NCI-H187 treated with DMSO at 0.1 percent for 48 hours (cell line): Measurements from ENCODE around the gene N4BP3.

Source experiments
- DNase-seq: peaks from one replicate; lab custom pipeline; 2025; lab: John Stamatoyannopoulos, UW

Gene N4BP3

DNA sequence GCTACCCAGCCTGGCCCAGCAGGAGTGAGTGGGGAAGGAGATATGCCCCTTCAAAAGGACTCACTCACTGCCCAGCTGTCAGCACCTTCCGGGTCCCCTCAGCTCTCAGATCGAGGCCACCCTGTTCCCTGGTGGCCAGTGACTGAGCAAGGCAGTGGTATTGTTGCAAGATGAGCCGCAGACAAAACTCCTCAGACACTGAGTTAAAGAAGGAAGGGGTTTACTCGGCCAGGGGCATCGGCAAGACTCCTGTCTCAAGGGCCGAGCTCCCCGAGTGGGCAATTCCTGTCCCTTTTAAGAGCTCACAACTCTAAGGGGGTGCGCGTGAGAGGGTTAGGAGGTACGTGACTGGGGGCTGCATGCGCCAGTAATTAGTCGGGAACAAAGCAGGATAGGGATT is 9.7 kb upstream of the N4BP3 start:
- no peak for DNase-seq

DNA sequence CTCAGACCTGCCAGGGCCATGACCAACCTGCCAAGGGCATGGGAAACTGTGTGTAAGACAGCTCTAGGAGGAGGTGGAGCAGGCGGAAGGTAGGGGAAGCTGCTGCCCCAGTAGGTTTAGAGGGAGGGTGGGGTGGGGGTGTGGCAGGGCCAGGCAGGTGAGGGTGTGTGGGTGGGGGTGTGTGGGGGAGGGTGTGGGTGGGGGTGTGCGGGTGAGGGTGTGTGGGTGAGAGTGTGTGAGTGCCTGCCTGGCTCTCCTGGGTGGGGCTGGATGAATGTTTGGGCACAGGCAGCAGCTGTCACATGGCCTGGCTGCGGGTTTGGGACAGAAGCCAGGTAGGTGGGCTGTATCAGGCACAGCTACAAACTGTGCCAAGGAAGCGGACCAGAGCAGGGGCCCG is 8.8 kb upstream of the N4BP3 start:
- no peak for DNase-seq

DNA sequence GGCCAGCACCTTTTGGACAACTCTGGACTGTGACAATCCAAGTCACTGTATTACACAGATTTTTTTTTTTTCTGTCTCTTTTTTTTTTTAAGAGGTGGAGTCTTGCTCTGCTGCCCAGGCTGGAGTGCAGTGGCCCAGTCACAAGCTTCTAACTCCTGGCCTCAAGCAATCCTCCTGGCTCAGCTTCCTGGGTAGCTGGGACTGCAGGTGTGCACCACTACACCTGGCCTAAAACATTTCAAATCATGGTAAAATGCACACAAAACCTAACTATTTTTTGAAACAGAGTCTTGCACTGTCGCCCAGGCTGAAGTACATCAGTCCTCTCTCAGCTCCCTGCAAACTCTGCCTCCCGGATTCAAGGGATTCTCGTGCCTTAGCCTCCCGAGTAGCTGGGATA is 7.2 kb upstream of the N4BP3 start:
- DNase-seq: no peak

DNA sequence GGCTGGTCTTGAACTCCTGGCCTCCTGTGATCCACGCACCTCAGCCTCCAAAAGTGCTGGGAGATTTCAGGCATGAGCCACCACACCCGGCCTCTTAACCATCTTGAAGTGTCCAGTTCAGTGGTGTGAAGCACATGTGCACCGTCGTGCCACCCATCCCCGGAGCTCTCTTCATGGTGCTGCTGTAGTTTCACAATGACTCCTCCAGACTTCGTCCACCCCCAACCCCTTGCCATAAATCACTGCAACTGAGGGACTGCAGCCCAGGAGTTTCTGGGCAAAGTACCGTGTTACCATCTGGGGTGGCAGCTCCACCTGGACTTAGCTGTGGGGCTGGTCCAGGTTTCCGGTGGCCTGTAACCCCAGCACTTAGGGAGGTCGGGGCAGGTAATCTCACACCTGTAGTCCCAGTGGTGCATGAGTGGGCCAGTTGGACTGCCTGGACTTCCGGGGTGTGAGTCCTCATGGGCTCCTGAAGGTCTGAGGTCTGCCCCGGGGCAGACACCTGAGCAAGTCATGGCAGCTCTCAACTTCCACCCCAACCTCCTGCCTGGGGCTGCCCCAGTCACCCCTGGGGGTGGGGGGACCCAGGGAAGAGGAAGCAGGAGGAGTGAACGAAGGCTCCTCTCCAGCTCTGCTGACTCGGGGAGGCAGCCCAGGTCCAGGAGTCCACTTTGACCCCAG is 6.6 kb upstream of the N4BP3 start:
- DNase-seq: no peak

DNA sequence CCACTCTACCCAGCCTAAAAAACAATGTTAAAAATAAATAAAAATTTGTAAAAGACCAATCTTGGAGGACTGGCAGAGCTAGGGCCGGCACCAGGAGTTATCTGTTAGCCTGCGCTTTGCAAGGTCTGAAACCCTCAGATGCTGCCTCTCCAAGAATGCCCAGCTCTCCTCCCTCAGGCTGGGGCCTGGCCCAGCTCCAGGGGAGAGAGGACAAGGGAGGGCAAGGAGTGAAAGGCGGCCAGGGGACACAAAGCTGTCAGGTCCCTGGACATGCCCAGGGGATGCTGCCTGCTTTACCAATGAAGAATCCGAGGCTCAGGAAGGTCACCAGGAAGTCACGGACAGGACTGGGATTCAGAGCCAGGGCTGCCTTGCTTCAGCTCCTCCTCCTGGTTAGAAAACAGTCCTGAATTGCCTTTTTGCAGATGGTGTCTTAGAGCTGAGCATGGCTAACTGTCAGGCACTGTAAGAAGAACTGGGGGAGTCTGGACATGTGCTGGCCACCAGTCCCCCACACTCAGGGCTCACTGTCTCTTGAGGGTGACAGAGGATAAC is 5.5 kb upstream of the N4BP3 start:
- no peak for DNase-seq

DNA sequence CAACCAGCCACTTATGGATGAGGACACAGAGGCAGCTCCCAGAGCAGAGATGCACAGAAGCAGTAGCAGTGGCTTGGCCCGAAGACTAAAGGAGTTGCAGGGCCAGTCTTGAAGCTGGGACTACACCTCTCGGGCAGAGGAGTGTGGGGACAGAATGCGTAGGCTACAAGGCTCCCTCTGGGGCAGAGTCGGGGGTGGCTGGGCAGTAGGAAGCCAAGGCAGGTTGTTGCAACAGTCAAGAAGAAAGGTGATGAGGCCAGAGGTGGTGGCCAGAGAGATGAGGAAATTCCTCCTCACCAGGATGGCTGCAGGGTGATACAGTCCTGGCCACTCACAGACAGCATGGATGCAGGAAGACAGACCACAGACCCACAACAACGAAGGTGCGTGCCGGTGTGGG is 4.9 kb upstream of the N4BP3 start:
- no peak for DNase-seq

DNA sequence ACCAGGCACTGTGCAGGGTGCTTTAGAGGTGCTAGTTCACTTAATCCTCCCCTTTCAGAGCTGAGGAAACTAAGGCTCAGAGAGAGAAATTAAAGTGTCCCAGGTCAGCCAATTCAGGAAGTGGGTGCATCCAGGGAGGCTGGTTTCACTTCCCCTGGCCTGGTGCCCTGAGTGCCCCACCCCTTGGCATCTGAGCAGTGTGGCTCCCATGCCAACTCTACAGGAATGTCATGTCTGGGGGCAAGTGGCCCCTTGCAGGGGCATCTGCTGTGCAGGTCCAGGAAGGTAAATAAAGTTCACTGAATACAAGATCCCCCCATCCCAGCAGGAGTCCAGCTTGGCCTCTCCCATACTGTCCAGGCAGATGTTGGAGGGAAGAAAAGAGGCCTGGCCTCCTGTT is 4.4 kb upstream of the N4BP3 start:
- no peak for DNase-seq

DNA sequence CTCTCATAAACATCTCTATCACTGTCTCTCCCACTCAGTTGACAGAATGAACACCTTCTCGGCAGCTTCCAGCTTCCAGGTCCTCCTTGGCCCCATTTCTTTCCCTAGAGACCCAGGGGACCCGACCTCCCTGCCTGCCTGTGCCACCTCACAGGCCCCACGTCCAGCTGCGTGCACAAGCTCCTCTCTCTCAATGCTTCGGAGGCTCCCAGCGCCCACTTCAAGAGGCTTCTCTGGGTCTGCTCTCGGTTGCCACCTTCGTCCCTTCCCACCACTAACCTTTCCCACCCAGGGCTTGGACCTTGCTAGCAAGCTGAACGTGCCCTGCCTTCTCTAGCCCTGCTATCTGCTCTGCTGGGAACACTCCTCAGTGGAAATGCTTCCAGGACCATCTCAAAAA is 2.8 kb upstream of the N4BP3 start:
- DNase-seq: no peak

DNA sequence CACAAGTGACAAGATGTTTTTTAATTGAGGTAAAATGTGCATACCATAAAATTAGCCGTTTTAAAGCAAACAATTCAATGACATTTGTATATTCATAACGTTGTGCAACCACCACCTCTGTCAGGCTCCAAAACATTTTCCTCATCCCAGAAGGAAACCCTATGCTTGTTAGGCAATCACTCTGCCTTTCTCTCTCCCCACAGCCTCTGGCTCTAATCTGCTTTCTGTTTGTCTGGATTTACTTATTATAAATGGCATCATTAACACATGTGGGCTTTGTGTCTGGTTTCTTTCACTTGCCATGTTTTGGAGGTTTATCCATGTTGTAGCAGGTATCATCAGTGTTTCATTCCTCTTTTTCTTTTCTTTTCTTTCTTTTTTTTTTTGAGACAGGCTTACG is 1.4 kb upstream of the N4BP3 start:
- no peak for DNase-seq

DNA sequence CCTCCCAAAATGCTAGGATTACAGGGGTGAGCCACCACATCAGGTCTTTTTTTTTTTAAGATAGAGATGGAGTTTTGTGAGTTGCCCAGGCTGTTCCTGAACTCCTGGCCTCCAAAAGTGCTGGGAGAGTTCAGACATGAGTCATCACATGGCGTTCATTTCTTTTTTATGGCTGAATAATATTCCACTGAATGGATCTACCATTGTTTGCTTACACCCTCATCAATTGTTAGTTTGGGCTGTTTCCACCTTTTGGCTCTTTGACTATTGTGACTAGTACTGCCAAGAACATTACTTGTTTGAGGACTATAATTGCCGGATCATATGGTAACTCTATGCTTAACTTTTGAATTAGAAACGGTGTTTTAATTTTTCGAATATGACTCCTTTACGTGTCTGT is 787 bp upstream of the N4BP3 start:
- DNase-seq: no peak

DNA sequence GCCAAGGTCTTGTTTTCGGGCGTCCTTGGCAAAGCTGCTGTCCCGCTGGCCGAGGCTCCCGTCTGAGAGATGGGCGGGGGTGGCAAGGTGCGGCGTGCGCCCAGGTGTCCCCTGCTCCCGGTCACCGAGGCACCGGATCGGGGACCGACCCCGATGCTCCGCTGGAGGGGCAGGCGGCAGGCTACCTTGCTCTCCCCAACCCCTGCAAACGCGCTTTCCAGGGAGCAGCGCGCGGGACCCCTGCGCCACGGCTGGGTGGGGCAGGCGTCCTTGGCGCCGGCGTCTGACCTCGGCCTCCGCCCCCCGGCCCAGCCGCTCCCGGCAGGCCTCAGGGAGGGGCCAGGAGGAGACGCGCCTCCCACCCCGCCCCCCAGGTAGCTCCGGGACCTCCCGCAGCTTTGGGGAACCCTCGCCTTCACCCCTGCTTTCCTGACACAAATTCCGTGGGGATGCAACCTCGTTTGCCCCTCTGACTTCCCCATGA is 551 bp downstream of the N4BP3 start:
- no peak for DNase-seq

DNA sequence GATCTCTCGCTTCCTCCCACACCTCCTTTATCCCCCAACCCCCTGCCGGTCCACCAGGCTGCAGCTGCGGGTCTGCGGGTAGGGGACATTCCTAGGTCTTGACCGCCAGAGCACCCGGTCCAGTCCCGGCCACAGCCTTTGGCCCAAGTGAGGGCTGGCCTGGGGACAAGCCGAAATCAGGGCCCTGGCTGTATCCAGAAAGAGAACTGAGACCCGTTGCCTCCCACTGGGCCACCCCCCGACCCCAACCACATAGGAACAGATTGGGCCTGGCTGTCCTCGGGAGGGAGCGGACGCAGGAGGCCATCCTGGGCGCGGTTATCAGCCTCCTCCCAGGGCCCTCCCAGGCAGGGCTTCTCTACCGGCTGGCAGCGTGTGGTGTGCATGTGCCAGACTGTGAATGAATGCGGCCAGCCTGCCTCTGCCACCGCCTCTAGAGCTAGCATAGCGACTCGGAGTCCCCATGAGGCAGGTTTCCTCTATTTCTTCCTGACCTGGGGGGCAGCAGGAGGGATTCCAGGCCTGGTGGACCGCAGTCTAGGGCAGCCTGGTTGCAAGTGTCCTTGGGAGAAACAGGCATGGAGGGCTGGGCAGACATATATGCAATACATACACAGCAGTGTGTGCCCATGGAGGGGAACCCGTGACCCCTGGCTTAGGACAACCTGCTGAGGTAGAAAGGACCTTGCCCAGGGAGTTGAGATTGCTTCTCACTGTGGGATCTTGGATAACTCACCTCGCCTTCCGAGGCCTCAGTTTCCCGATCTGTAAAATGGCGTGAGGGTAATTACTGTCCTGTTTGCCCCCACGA is 1.2 kb downstream of the N4BP3 start:
- no peak for DNase-seq

DNA sequence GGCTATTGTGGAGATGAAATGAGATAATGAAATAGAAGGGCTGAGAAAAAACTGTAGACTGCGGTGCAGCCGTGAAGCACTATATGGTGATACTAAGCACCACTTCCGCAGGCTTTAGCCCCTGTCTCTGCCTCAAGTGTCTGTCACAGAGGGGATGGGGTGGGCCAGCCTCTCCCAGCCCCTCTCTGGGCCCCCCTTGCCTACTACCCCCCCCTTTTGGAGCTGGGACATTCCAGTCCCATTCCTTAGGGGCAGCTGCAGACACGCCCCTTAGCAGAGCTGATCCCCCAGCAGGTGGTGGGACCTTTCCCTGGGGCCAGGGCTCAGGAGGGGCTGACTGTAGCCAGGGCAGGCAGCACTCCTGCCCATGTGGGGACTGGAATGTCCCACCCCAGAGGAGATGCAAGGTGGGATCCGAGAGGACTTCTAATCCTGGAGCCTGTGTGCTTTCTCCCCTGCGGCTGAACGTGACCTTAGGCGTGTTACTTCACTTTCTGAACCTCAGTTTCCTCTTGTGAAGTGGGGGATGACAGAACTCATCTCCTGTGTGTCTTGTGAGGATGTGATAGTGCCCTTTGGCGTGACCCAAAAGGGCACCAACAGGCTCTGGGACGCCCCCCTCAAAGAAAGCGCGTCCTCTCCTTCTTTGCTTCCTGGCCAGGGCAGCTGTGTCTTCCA is 1.9 kb downstream of the N4BP3 start:
- no peak for DNase-seq

DNA sequence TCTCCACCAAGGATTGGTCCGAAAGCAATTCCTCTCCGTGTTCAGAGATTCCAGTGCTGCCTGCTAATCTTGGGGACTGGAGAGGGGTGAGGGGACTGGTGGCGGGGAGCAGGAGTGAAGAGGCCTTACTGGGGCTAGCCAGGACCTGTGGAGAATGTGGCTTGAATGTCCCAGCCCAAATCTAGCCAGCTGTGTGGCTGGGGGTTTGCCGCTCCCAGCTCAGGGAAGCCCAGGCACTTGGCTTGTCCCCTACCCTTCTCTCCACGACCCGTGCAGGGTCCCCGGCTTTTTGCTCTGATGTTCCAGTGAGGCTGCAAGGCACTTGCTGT is 2.4 kb downstream of the N4BP3 start:
- no peak for DNase-seq

DNA sequence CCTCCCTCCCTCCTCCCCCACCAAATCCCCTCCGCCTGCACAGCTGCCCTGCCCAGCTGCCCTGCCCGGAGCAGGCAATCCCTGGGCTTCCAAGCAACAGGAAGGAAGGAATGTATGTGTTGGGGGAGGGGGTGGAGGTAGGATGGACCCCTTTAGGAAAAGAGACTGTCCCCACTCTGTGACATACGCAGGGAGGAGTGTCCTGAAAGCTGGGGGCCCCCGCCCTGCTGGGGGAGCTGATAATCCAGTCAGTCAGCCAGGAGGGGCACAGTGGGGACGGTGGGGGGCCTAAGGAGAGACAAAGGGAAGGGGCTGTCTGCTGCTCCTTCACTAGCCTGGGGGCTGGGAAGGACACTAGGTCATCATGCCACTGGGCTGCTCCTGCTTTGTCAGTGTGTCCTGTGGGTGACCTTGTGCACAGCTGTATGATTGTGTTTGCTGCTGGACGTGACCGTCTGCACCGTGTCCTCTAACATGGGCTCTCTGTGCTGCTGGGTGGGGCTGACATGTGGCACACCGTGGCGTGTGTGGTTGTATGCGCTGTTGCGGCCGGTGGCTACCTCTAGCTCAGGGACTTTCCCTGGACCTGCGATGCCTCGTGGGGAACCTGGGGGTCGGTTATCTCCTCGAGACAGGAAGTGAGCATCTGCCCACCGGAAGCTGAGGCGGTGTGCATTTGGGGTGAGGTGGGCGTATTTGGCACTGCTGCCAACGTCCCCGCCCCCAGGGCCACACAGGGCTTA is 3.0 kb downstream of the N4BP3 start:
- DNase-seq: no peak

DNA sequence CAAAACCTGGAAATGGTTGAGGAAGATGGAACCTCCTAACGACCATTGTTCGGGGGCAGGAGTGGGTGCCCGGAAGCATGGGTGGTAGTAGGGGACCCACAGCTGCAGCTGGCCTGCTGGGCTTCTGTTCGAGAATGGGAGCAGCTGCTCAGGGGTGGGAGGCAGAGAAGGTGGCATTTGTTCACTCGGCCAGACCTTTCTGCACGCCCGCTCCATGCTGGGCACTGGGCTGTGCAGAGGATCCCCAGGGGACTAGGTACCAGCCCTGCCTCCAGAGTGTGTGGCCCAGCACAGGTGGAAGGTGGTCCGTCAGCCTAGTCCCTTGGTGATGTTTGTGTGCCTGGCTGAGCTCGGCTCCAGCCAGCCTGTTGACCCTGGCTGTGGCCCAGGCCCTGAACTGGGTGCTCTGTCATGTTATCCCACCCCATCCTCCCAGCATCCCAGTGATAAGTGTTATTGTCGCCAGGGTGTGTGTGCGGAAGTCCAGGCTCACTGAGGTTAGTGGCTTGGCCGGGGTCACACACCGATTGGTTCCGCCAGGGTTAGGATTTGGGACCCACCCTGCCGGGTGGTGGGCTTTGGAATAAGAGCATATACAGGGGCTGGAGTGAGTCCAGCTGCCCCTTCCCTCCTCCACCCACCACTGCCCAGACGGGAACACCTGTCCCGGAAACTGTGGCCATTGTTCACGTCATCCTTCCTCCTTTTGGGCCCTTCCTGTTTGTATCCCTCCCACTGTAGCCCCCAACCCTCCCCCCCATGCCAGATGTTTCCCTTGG is 4.8 kb downstream of the N4BP3 start:
- DNase-seq: no peak

DNA sequence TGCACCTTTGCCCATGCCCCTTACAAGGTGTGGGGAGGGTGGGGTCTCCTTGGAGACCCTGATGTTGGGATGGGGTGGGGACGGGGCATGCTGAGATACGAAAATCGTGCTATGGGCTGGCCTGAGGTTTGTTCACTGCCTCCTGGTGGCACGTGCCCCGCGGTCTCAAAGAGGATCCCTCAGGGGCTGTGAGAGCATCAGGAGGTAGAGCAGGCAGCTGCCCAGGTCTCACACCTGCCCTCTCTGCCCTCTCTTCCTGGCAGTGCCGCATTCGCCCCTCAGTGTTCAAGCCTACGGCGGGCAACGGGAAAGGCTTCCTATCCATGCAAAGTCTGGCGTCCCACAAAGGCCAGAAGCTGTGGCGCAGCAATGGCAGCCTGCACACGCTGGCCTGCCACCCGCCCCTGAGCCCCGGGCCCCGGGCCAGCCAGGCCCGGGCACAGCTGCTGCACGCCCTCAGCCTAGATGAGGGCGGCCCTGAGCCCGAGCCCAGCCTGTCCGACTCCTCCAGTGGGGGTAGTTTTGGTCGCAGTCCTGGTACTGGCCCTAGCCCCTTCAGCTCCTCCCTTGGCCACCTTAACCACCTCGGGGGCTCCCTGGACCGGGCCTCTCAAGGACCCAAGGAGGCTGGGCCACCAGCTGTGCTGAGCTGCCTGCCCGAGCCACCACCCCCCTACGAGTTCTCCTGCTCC is 6.7 kb downstream of the N4BP3 start:
- DNase-seq: no peak

DNA sequence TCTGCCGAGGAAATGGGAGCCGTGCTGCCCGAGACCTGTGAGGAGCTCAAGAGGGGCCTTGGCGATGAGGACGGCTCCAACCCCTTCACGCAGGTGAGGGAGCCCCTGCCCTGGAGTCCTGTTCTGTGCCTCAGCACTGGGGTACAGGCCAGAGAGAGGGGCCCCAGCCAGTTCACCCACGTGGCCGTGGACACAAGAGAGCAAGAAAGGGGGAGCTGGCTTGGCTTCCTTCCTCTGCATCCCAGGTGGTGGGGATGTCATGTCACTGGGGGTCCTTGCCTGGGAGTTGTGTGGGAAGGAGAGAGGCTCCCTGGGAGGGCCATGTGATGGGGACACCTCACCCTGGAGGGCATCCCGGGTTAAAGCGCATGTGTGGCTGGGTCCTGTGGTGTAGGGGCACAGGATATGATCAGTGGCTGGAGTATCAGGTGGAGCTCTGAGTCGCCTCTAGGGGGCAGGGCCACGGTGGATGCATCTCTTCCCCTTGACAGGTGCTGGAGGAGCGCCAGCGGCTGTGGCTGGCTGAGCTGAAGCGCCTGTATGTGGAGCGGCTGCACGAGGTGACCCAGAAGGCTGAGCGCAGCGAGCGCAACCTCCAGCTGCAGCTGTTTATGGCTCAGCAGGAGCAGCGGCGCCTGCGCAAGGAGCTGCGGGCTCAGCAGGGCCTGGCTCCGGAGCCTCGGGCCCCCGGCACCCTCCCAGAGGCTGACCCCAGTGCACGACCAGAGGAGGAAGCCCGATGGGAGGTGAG is 7.5 kb downstream of the N4BP3 start:
- peak; percentile 71 for DNase-seq

DNA sequence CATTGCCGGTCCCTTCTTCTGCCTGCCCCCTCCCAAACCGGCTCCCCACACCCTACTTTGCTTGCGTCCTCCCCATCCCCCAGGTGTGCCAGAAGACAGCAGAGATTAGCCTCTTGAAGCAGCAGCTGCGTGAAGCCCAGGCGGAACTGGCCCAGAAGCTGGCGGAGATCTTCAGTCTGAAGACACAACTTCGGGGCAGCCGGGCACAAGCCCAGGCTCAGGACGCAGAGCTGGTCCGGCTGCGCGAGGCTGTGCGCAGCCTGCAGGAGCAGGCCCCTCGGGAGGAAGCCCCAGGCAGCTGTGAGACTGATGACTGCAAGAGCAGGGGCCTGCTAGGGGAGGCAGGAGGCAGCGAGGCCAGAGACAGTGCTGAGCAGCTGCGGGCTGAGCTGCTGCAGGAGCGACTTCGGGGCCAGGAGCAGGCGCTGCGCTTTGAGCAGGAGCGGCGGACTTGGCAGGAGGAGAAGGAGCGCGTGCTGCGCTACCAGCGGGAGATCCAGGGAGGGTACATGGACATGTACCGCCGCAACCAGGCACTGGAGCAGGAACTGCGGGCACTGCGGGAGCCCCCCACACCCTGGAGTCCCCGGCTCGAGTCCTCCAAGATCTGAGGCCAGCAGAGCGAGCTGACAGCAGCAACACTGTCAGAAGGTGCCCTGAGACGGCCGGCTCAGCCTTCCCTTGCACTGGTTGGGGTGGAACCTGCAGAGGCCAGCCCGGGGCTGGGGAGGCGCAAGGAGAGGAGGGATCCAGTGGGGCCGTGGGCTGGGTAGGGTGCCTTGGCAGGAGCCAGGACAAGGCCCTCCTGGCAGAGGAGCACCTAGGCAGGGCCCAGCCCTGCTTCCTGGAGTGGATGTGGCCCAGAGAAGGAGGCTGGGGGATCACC is 8.3 kb downstream of the N4BP3 start:
- no peak for DNase-seq
